ES-I3 (cell line): Measurements from ENCODE around the gene KCNQ2.

Experiments
- H3K36me3 ChIP-seq: 2 replicates; pipeline ENCODE4 v1.6.1; 2013; ENCODE audit warnings: mild to moderate bottlenecking, low read length, control low read depth, moderate library complexity; ENCODE audit not compliant: insufficient read depth
- H3K4me1 ChIP-seq: 2 replicates; pipeline ENCODE4 v1.6.1; 2013; ENCODE audit warnings: mild to moderate bottlenecking, control low read depth, low read length; ENCODE audit not compliant: insufficient read depth
- H3K9ac ChIP-seq: 2 replicates; pipeline ENCODE4 v1.6.1; 2013; ENCODE audit warnings: low read depth, mild to moderate bottlenecking, low read length, moderate library complexity
- H3K9me3 ChIP-seq: 2 replicates; pipeline ENCODE4 v1.6.1; 2013; ENCODE audit warnings: mild to moderate bottlenecking, low read length, moderate library complexity; ENCODE audit not compliant: control insufficient read depth, insufficient read depth

Gene KCNQ2

GRCh38 chr20:63440366-63440955 is 32.0 kb downstream of the KCNQ2 start:
- no peaks in the 10 kb centered on the region for H3K4me1 ChIP-seq
- H3K9ac ChIP-seq = no peak overlapping the region
- H3K36me3 ChIP-seq = no peaks in the 10 kb centered on the region
- H3K9me3 ChIP-seq = no peaks in the 10 kb centered on the region

DNA sequence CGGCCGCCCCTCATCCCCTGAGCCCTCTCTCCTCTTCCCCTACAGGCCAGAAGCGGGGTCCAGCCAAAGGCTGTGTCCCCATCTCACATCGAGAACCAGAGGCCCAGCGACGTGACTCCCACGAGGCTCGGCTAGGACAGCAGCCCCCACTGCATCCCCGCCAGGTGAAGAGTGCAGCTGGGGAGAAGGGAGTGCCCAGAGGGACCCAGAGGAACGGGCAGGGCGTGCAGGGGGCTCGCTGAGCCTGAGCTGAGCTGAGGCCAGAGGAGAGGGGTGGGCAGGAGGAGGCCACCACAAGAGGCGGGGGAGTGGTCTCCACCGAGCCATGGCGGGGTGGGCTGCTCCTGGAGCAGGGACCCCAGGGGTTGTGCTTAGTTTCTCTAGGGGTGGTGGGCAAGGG is 32.6 kb downstream of the KCNQ2 start:
- Histone ChIP-seq H3K4me1 (no peaks in the 10 kb centered on the region), H3K36me3 (no peaks in the 10 kb centered on the region), H3K9me3 (no peaks in the 10 kb centered on the region), H3K9ac (no peak overlapping the region)

GRCh38 chr20:63438121-63438520 is 34.3 kb downstream of the KCNQ2 start:
- H3K36me3 ChIP-seq = no peaks in the 10 kb centered on the region
- peaks cover 1% of the 10 kb centered on the region; the same call in 1 of the 2 replicates for H3K4me1 ChIP-seq
- no peaks in the 10 kb centered on the region for H3K9me3 ChIP-seq
- H3K9ac ChIP-seq = no peak overlapping the region

- H3K9me3 ChIP-seq = no peaks in the 10 kb centered on the region
These were observed 36.9 kb downstream of the KCNQ2 start for GRCh38 chr20:63435552-63435951.

DNA sequence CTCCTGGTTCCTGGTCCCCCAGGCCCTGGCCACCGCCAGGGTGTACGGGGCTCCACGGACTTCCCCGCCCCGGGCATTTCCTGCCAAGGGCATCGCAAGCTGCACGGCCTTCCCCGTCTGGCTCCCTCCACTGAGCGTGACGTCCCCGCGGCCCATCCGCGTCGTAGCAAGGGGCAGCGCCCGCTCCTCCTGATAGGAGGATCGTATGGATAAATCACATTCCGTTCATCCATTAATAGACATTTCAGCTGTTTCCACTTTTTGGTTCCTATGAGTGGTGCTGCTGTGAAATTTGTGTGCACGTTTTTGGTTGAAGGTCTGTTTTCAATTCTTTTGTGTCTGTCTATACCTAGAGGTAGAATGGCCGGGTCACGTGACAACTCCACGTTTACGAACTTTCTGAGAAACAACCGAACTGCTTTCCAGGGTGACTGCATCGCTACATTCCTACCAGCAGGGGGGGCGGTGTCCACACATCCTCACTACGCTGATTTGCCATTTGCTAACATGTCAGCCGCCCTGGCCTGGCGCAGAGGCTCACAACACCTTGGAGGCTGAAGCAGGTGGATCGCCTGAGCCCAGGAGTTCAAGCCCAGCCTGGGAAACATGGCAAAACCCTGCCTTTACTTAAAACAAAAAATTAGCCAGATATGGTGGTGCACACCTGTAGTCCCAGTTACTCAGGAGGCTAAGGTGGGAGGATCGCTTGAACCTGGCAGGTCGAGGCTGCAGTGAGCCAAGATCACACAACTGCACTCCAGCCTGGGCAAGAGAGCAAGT is 37.7 kb downstream of the KCNQ2 start:
- Histone ChIP-seq H3K36me3 (no peaks in the 10 kb centered on the region), H3K9me3 (no peaks in the 10 kb centered on the region), H3K9ac (no peak overlapping the region), H3K4me1 (peaks cover 5% of the 10 kb centered on the region; the same call in 1 of the 2 replicates)

More at GRCh38 chr20:63435552-63435951, 36.9 kb downstream of the KCNQ2 start:
- H3K4me1 ChIP-seq = peaks cover 5% of the 10 kb centered on the region; the same call in 1 of the 2 replicates
- H3K9ac ChIP-seq = no peak overlapping the region
- H3K36me3 ChIP-seq = no peaks in the 10 kb centered on the region

DNA sequence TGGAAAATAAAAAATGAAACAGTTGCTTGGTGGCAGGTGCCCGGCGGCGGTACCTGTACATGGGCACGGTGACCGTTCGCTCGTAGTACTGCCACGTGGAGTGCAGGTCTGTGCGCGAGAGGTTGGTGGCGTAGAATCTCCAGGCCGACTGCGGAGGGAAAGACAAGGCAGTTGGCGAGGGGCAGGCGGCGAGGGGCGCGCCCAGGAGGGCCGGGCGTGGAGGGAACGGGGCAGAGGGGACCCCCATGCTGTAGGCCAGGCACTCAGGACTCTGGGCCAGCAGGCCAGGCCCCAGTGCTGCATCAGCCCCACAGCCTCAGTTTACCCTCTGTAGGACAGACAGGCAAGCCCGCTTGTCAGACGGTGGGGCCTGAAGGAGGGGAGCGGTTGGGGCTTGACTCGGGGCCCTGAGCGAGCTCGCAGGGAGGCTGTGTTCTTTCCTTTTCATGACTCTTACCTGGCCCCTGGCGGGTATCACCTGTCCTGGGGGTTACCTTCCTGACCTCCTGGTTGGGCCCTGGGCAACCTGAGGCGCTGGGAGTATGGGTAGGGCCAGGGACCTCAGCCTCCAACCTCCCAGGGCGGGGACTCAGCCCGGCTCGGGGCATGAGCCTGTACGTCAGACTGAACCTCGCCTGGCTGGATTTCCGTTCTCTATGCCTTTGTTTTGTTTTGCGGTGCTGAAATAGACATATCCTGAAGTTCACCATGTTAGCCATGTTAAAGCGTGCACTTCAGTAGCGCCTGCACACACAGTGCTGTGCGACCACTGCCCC is 38.5 kb downstream of the KCNQ2 start:
- H3K9ac ChIP-seq = no peak overlapping the region
- peaks cover 5% of the 10 kb centered on the region; the same call in 1 of the 2 replicates for H3K4me1 ChIP-seq
- H3K36me3 ChIP-seq = no peaks in the 10 kb centered on the region
- no peaks in the 10 kb centered on the region for H3K9me3 ChIP-seq

DNA sequence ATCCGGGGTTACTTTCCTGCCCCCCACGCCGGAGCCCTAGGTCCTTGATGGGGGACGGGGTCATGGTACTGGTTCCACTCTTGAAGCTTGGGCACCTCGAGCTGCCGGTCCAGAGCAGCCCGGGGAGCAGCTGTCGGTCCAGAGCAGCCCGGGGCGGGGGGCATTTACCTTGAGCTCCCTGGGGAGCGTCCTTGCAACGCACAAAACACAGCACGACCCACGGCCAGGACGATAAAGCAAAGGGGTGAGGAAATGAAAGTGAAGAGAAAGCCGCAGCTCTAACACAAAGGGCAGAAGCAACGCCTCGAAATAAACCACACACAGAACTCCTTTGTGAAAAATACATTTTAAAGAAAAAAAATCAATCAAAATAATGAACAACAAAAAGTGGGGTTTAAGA is 39.1 kb downstream of the KCNQ2 start:
- Histone ChIP-seq H3K36me3 (no peaks in the 10 kb centered on the region), H3K9me3 (no peaks in the 10 kb centered on the region), H3K4me1 (peaks cover 5% of the 10 kb centered on the region; the same call in 1 of the 2 replicates), H3K9ac (no peak overlapping the region)

DNA sequence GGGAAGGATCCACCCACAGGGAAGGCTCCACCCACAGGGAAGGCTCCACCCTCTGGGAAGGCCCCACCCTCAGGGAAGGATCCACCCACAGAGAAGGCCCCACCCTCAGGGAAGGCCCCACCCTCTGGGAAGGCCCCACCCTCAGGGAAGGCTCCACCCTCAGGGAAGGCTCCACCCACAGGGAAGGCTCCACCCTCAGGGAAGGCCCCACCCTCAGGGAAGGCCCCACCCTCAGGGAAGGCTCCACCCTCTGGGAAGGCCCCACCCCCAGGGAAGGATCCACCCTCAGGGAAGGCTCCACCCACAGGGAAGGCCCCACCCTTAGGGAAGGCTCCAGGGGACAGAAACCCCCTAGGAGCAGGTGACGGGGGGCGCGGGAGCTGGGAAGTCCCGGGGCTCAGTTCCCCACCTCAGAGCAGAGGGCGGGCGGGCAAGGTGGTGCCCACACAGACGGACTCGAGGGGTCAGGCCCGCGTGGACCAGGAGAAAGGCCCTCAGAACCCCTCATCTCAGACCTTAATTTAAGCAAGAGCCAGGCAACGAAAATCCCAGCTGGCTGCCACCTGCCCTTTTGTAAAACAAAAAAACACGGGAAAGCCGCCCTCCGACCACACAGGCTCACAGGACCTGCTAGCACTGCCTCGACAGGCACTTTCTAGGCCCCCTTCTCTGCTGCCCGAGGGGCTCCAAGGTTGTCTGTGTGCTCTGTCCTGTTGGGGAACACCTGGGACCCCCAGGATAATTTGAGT is 39.7 kb downstream of the KCNQ2 start:
- no peaks in the 10 kb centered on the region for H3K36me3 ChIP-seq
- no peak overlapping the region for H3K9ac ChIP-seq
- no peaks in the 10 kb centered on the region for H3K9me3 ChIP-seq
- H3K4me1 ChIP-seq = peaks cover 5% of the 10 kb centered on the region; the same call in 1 of the 2 replicates

DNA sequence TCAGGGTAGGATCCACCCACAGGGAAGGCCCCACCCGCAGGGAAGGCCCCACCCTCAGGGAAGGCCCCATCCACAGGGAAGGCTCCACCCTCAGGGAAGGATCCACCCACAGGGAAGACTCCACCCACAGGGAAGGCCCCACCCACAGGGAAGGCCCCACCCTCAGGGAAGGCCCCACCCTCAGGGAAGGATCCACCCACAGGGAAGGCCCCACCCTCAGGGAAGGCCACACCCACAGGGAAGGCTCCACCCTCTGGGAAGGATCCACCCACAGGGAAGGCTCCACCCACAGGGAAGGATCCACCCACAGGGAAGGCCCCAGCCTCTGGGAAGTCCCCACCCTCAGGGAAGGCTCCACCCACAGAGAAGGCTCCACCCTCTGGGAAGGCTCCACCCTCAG is 40.5 kb downstream of the KCNQ2 start:
- H3K4me1 ChIP-seq = peaks cover 5% of the 10 kb centered on the region; the same call in 1 of the 2 replicates
- no peaks in the 10 kb centered on the region for H3K9me3 ChIP-seq
- no peaks in the 10 kb centered on the region for H3K36me3 ChIP-seq
- no peak overlapping the region for H3K9ac ChIP-seq

DNA sequence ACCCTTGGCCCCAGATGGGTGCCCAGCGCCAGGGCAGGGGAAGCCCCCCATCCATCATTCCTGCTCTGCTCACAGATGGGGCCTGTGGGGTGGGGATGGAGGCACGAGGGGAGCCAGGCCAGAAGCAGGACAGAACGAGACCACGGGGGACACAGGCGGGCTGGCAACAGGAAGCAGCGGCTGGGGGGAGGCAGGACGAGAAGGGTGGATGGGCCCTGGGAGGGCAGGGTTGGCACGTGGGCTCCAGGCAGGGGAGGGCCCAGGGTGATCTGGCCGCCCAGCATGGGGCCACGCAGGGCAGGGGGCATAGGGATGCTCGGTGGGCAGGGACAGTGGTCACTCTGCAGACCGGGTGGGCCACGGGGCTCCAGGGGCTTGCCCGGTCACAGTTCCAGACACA is 41.6 kb downstream of the KCNQ2 start:
- Histone ChIP-seq H3K4me1 (peaks cover 5% of the 10 kb centered on the region; the same call in 1 of the 2 replicates), H3K9me3 (no peaks in the 10 kb centered on the region), H3K36me3 (no peaks in the 10 kb centered on the region), H3K9ac (no peak overlapping the region)

- Histone ChIP-seq H3K9me3 (no peaks in the 10 kb centered on the region), H3K4me1 (peaks cover 5% of the 10 kb centered on the region; the same call in 1 of the 2 replicates), H3K36me3 (no peaks in the 10 kb centered on the region), H3K9ac (no peak overlapping the region)
These were observed 42.5 kb downstream of the KCNQ2 start for GRCh38 chr20:63429992-63430391.

- no peaks in the 10 kb centered on the region for H3K9me3 ChIP-seq
- no peaks in the 10 kb centered on the region for H3K36me3 ChIP-seq
- H3K4me1 ChIP-seq = peaks cover 5% of the 10 kb centered on the region; the same call in 1 of the 2 replicates
- no peak overlapping the region for H3K9ac ChIP-seq
These were observed 43.4 kb downstream of the KCNQ2 start for GRCh38 chr20:63428906-63429575.

DNA sequence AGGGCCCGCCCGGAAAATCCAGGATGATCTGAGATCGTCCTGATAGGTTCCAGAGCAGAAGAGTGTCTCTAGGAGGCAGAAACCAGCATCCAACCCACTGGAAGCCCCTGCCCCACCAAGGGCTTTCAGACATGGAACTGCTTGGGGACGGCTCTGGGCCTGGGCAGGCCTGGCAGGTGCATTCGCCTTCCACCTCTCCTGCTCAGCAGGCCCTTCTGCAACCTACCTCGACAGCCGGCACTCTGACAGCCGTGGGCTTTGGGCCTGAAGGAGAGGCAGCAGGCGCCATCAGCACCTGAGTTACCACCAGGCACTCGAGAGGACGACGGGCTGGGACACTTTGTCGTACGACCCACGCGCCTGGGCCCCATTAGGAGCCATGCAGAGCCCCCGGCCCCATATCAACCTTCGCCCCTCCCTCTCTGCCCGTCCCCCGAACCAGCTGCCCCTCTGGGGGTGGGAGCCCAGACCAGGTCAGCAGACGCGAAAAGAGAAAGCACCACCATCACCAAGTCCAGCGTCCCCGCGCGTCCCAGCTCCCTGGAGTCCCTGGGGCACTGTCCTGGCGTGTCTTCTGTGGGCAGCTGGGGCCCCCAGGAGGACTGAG is 44.6 kb downstream of the KCNQ2 start:
- Histone ChIP-seq H3K9me3 (no peaks in the 10 kb centered on the region), H3K9ac (no peak overlapping the region), H3K4me1 (peaks cover under 1% of the 10 kb centered on the region; the same call in 1 of the 2 replicates), H3K36me3 (no peaks in the 10 kb centered on the region)
